Sigmoid colon (tissue), 7 donors: ENCODE results near the gene WASF2. TPM values are rescaled to one million over a fixed set of nuclear protein-coding genes. Genes with fewer than 3 reads are reported as not detected.

Experiments used
- DNase-seq: peaks from one replicate; pipeline ENCODE4 v3.0.0-alpha.2; 2019
- H3K27ac ChIP-seq, 4 donors: fragments of 200-600 bp; sonication (generic); one replicate each; pipeline ENCODE4 v1.5.1; 2016 to 2019; ENCODE audit warnings: mild to moderate bottlenecking in 1 of 4
- H3K27me3 ChIP-seq, 3 donors: fragments of 200-600 bp; sonication (generic); one replicate each; pipeline ENCODE4 v1.5.1; 2019; ENCODE audit warnings: mild to moderate bottlenecking in 1 of 3
- H3K36me3 ChIP-seq, 4 donors: fragments of 200-600 bp; sonication (generic); one replicate each; pipeline ENCODE4 v1.5.1; 2016 to 2019
- H3K4me1 ChIP-seq, 4 donors: fragments of 200-600 bp; sonication (generic); one replicate each; pipeline ENCODE4 v1.5.1; 2017 to 2019
- H3K4me3 ChIP-seq, 4 donors: fragments of 200-600 bp; sonication (generic); one replicate each; pipeline ENCODE4 v1.5.1; 2017 to 2019; ENCODE audit warnings: mild to moderate bottlenecking in 2 of 4, moderate library complexity in 1 of 4
- H3K9me3 ChIP-seq, 4 donors: fragments of 200-600 bp in 3 of 4; sonication (generic) in 3 of 4; one replicate each; pipeline versions ENCODE4 v1.5.1 to v1.6.1; 2013 to 2019
- EP300 ChIP-seq, 4 donors: sonication (generic); formaldehyde crosslinking; IDR thresholded peaks; one replicate each; pipeline ENCODE4 v1.6.1; 2017; ENCODE audit warnings: antibody characterized with exemption in 4 of 4
- POLR2A ChIP-seq, 2 donors: fragments of 450-650 bp; IDR thresholded peaks; one replicate each; pipeline ENCODE4 v1.6.1; 2016; ENCODE audit warnings: antibody characterized with exemption in 2 of 2, mild to moderate bottlenecking in 2 of 2, moderate library complexity in 2 of 2
- POLR2AphosphoS5 ChIP-seq, 4 donors: sonication (generic); formaldehyde crosslinking; IDR thresholded peaks; one replicate each; pipeline ENCODE4 v1.6.1; 2017; ENCODE audit warnings: antibody characterized with exemption in 4 of 4
- WGBS, 2 donors: extraction: QIAGEN DNeasy Blood & Tissue Kit; methylation state at CpG; one replicate each; pipeline ENCODE4 v1.1.7; 2013; 5-methylcytosine and 5-hydroxymethylcytosine counted together
- intact Hi-C: fragments of 100-400 bp; cut with DNase I; formaldehyde crosslinking; loops from one replicate; pipeline ENCODE4 v1.15.1; 2023
- polyA plus RNA-seq, 3 donors: library from polyadenylated mRNA; stranded (reverse); fragments of 200-250 nt; gene quantifications; one replicate each; pipeline ENCODE4 v1.2.3, GENCODE V29; 2013
- total RNA-seq, 4 donors: library from RNA; depleted of rRNA; stranded (reverse); fragments of >200 nt; gene quantifications; one replicate each; pipeline ENCODE4 v1.1.0, GENCODE V29; 2016
- TF ChIP-seq, protein P1 (sequence below), 4 experiments: fragments of 450-650 bp in 3 of 4; fragments of 200-600 bp in 1 of 4; IDR thresholded peaks; one replicate each; pipeline ENCODE4 v1.5.1; 2016 to 2019; ENCODE audit warnings: antibody characterized with exemption in 4 of 4, mild to moderate bottlenecking in 3 of 4, moderate library complexity in 2 of 4
- donor health status: healthy with polysubstance abuse.
- donor health status: Bipolar disorder and iron deficiency.
- donor health status: healthy.

The WASF2 gene
- total and polyA plus RNA-seq, 7 donors = 30.0 to 69.6 (median 56.9) TPM

- WGBS, 2 donors = 94 to 96% methylated on average over 9 of the region's 9 CpGs
- no peaks in the 10 kb centered on the region for H3K27me3 ChIP-seq
- no peak overlapping the region for H3K27ac ChIP-seq
- intact Hi-C loops = loop anchor here (5.0 to 10.0 kb wide), 3 partner anchors 59 to 399 kb away; partner anchors contain the start of gene TRNP1
- no peaks in the 10 kb centered on the region for H3K36me3 ChIP-seq
- H3K9me3 ChIP-seq = no peaks in the 10 kb centered on the region
- TF ChIP-seq, protein P1, sequence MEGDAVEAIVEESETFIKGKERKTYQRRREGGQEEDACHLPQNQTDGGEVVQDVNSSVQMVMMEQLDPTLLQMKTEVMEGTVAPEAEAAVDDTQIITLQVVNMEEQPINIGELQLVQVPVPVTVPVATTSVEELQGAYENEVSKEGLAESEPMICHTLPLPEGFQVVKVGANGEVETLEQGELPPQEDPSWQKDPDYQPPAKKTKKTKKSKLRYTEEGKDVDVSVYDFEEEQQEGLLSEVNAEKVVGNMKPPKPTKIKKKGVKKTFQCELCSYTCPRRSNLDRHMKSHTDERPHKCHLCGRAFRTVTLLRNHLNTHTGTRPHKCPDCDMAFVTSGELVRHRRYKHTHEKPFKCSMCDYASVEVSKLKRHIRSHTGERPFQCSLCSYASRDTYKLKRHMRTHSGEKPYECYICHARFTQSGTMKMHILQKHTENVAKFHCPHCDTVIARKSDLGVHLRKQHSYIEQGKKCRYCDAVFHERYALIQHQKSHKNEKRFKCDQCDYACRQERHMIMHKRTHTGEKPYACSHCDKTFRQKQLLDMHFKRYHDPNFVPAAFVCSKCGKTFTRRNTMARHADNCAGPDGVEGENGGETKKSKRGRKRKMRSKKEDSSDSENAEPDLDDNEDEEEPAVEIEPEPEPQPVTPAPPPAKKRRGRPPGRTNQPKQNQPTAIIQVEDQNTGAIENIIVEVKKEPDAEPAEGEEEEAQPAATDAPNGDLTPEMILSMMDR (IDR thresholded peaks at IDR 0.05) = no peak
- TF ChIP-seq POLR2AphosphoS5 (IDR thresholded peaks at IDR 0.05) = no peak
- TF ChIP-seq POLR2A (IDR thresholded peaks at IDR 0.05) = no peak
- no peak for TF ChIP-seq EP300 (IDR thresholded peaks at IDR 0.05)
- peaks cover 0 to 38% (median 23%) of the 10 kb centered on the region in 4 donors for H3K4me1 ChIP-seq
- DNase-seq = no peak
- H3K4me3 ChIP-seq = no peak overlapping the region
Measured at GRCh38 chr1:27394282-27394658, 95.7 kb downstream of the WASF2 start.

DNA sequence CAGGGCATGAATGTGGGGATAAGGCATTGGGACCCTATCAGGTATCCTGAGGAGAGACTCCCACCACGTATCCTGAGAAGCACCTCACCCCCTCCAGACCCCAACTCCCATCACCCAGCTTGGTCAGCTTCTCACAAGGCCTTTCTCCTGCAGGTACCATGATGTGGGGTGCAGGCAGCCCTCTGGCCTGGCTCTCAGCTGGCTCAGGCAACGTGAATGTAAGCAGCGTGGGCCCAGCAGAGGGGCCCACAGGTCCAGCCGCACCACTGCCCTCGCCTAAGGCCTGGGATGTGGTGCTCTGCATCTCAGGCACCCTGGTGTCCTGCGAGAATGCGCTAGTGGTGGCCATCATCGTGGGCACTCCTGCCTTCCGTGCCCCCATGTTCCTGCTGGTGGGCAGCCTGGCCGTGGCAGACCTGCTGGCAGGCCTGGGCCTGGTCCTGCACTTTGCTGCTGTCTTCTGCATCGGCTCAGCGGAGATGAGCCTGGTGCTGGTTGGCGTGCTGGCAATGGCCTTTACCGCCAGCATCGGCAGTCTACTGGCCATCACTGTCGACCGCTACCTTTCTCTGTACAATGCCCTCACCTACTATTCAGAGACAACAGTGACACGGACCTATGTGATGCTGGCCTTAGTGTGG, 96.2 kb downstream of the WASF2 start:
- Histone ChIP-seq H3K36me3 (no peaks in the 10 kb centered on the region), H3K27ac (no peak overlapping the region), H3K4me1 (peaks cover 0 to 33% (median 20%) of the 10 kb centered on the region in 4 donors)

DNA sequence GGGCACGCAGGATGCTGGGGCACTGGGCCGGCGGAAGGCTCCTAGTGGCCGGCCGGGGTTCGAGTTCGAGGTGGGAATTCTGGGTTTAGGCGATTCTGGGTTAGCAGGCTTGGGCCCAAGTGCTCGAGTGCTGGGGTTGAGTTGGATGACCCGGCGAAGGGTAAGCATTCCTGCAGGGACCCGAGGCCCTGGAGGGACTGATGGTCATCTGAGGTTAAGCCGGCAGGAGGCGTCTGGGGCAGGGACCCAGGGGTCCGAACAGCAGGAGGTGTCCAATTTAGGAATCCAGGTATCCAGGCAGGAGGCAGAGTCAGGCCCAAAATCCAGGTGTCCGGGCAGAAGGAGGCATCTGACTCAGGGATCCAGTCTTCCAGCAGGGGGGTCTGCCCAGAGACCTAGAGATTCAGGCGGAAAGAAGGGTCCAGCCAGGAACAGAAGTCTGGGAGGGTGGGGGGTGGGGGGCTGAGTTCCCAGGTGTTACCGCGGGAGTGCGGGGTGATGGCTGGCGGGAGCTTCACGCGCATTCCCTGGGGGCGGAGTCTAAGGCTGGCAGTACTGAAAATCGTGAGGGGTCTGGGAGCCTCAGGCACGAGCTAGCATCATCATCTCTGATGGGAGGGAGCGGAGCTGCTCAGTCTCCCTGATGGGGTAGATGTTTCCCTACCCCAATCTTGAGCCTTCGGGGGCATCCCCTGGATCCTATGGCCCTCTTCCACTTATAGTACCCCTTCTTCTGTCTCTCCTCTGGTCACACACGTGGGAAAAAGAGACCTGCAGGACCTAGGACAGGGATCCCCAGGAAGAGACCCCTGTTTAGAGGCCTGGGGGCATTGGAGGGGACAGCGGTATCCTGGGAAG, 97.0 kb downstream of the WASF2 start:
- intact Hi-C loops = loop anchor here (2.0 to 10.0 kb wide), 6 partner anchors 26 to 398 kb away; partner anchors contain the start of genes AHDC1, MAP3K6 and TRNP1
- Histone ChIP-seq H3K36me3 (no peaks in the 10 kb centered on the region), H3K4me1 (peaks cover 0 to 28% (median 20%) of the 10 kb centered on the region in 4 donors), H3K4me3 (peak overlapping the region; percentile 18 to 53 (median 46)), H3K9me3 (no peaks in the 10 kb centered on the region), H3K27ac (peak overlapping the region; percentile 25 to 78 (median 58)), H3K27me3 (no peaks in the 10 kb centered on the region)
- WGBS, 2 donors = 30 to 37% methylated on average over 30 of the region's 30 CpGs
- no peak for TF ChIP-seq EP300 (IDR thresholded peaks at IDR 0.05)
- TF ChIP-seq, protein P1 (IDR thresholded peaks at IDR 0.05) = no peak
- TF ChIP-seq POLR2A (IDR thresholded peaks at IDR 0.05) = no peak
- no peak for TF ChIP-seq POLR2AphosphoS5 (IDR thresholded peaks at IDR 0.05)
- DNase-seq = no peak

More for the DNA sequence above, 96.2 kb downstream of the WASF2 start:
- Histone ChIP-seq H3K4me3 (no peak overlapping the region), H3K27me3 (no peaks in the 10 kb centered on the region), H3K9me3 (no peaks in the 10 kb centered on the region)
- no peak for DNase-seq
- intact Hi-C loops = loop anchor here (2.0 to 10.0 kb wide), 6 partner anchors 27 to 399 kb away; partner anchors contain the start of genes AHDC1, MAP3K6 and TRNP1
- TF ChIP-seq, protein P1 (IDR thresholded peaks at IDR 0.05) = no peak
- TF ChIP-seq POLR2AphosphoS5 (IDR thresholded peaks at IDR 0.05) (no peak), EP300 (IDR thresholded peaks at IDR 0.05) (no peak), POLR2A (IDR thresholded peaks at IDR 0.05) (no peak)
- WGBS, 2 donors = 92 to 94% methylated on average over 18 of the region's 18 CpGs

DNA sequence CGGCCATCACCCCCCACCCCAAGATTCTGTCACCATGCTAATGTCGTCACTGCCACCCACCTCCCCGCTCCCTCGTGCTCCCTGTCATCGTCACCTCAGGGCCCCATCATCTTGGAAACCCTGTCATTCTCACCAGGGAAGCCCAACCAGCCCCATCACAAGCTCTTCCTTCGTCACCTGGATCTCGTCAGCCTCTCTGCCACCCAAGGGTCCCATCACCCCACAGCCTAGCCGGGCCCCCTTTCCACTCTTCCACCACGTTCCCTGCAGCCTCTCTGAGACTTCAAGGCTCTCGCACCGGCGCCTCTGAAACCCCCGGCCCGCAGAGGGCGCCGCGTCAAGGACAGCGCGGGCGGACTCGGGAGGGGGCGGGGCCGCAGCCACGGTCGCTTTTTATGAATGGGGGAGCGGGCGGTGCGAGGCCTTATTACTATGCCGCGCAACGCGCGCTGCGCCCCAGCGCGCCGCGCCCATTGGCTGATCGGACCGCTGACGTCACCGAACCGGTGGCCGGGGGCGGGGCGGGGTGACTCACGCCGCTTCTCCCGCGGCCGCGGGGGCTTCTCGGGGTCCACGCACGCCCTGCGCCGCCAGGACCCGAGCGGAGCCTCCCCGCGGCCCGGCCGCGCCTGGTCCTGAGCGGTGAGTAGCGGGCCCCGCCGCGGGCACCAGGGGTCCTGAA, 97.7 kb downstream of the WASF2 start, which contains the start of gene GPR3:
TSS of gene GPR3 (plus strand) at position 527 of the 682 bp plus-strand sequence. CDS start 1,177 bp downstream, outside the sequence.
- Histone ChIP-seq H3K4me3 (peak within 1 kb of the TSS; percentile 18 to 53 (median 46)), H3K27ac (peak within 1 kb of the TSS; percentile 38 to 78 (median 58)), H3K27me3 (no peaks in the 10 kb centered on the region), H3K4me1 (peaks cover 0 to 28% (median 20%) of the 10 kb centered on the region in 4 donors), H3K9me3 (no peaks in the 10 kb centered on the region), H3K36me3 (no peaks in the 10 kb centered on the region)
- DNase-seq = peak; percentile 96
- TF ChIP-seq POLR2AphosphoS5 (IDR thresholded peaks at IDR 0.05) (peak in 3 of 4 donors; percentile 27 to 74 (median 48)), POLR2A (IDR thresholded peaks at IDR 0.05) (no peak), EP300 (IDR thresholded peaks at IDR 0.05) (no peak)
- TF ChIP-seq, protein P1 (IDR thresholded peaks at IDR 0.05) = peak; percentile 30 to 53 (median 44)
- intact Hi-C loops = loop anchor here (2.0 to 10.0 kb wide), 6 partner anchors 25 to 397 kb away; partner anchors contain the start of genes AHDC1, MAP3K6 and TRNP1
- WGBS, 2 donors = 1 to 2% methylated on average over 69 of the region's 69 CpGs
